H1 (cell line): Measurements from ENCODE around the gene WDR27. TPM values are rescaled to one million over a fixed set of nuclear protein-coding genes. Genes with fewer than 3 reads are reported as not detected.

ENCODE experiments used
- CTCF ChIA-PET: fragments of 300-600 bp; sonication (Branson Sonifier 250); formaldehyde crosslinking; loops from one replicate; lab custom pipeline; 2021; ENCODE audit not compliant: partially characterized antibody; lab: Charles Lee
- POLR2A ChIA-PET: fragments of 300-600 bp; sonication (Branson Sonifier 250); formaldehyde crosslinking; loops from one replicate; lab custom pipeline; 2021; ENCODE audit warnings: inconsistent platforms; ENCODE audit not compliant: partially characterized antibody; lab: Charles Lee
- DNase-seq, 2 experiments: peaks; one replicate each; pipeline versions ENCODE4 v3.0.0 to v3.0.0-alpha.2; 2010 to 2022; ENCODE audit warnings: low spot score in 2 of 2, low read depth in 1 of 2, mixed read lengths in 1 of 2
- FAIRE-seq: peaks from 2 replicates; lab custom pipeline; 2011; peaks lifted over from hg19 to GRCh38; lab: Jason Lieb, UNC
- H2AFZ ChIP-seq: 2 replicates; pipeline ENCODE4 v1.8.1; 2012; ENCODE audit warnings: low read length, inconsistent platforms
- H2AK5ac ChIP-seq: 2 replicates; pipeline ENCODE4 v1.6.1; 2013; ENCODE audit warnings: low read depth, low read length
- H2BK120ac ChIP-seq: replicated peaks from 2 replicates; pipeline ENCODE3; 2013; ENCODE audit warnings: low read depth, low read length, inconsistent platforms
- H2BK12ac ChIP-seq: 2 replicates; pipeline ENCODE4 v1.6.1; 2013; ENCODE audit warnings: low read depth, low read length
- H2BK15ac ChIP-seq: 2 replicates; pipeline ENCODE4 v1.6.1; 2013; ENCODE audit warnings: low read length
- H2BK20ac ChIP-seq: 2 replicates; pipeline ENCODE4 v1.6.1; 2013; ENCODE audit warnings: low read length
- H2BK5ac ChIP-seq: 2 replicates; pipeline ENCODE4 v1.6.1; 2013; ENCODE audit warnings: low read depth, low read length
- H3K14ac ChIP-seq: 2 replicates; pipeline ENCODE4 v1.6.1; 2013; ENCODE audit warnings: inconsistent platforms; ENCODE audit not compliant: insufficient read length
- H3K18ac ChIP-seq: 2 replicates; pipeline ENCODE4 v1.6.1; 2013; ENCODE audit warnings: low read length; ENCODE audit errors: extremely low read depth
- H3K23ac ChIP-seq: 2 replicates; pipeline ENCODE4 v1.6.1; 2013; ENCODE audit warnings: inconsistent platforms; ENCODE audit not compliant: insufficient read length
- H3K23me2 ChIP-seq: 2 replicates; pipeline ENCODE4 v1.6.1; 2013; ENCODE audit warnings: low read depth, low read length
- H3K27ac ChIP-seq: 2 replicates; pipeline ENCODE4 v1.6.1; 2011; ENCODE audit warnings: low read depth, low read length, inconsistent platforms
- H3K27me3 ChIP-seq, 4 experiments: replicated peaks in 1 of 4; 1 replicate in 1 of 4; 2 replicates in 3 of 4; pipeline versions ENCODE4 v1.6.1 to v1.8.1; 2011 to 2013; ENCODE audit warnings: low read length in 3 of 4, mild to moderate bottlenecking in 3 of 4, inconsistent platforms in 2 of 4, mixed read lengths in 2 of 4, moderate library complexity in 1 of 4; ENCODE audit not compliant: control insufficient read depth in 3 of 4, insufficient read depth in 3 of 4; ENCODE audit errors: extremely low read depth in 1 of 4
- H3K36me3 ChIP-seq, 4 experiments: 2 replicates each; pipeline versions ENCODE4 v1.6.1 to v1.8.1; 2011 to 2013; ENCODE audit warnings: mild to moderate bottlenecking in 4 of 4, low read length in 3 of 4, moderate library complexity in 2 of 4, control low read depth in 1 of 4, inconsistent platforms in 1 of 4; ENCODE audit not compliant: insufficient read depth in 4 of 4, control insufficient read depth in 2 of 4
- H3K4ac ChIP-seq: replicated peaks from 2 replicates; pipeline ENCODE3; 2013; ENCODE audit warnings: low read length, low read depth, mixed read lengths, inconsistent platforms; ENCODE audit not compliant: insufficient read length
- H3K4me1 ChIP-seq, 4 experiments: replicated peaks in 1 of 4; 1 replicate in 1 of 4; 2 replicates in 3 of 4; pipeline versions ENCODE4 v1.6.1 to v1.8.1; 2011 to 2013; ENCODE audit warnings: low read length in 3 of 4, inconsistent platforms in 2 of 4, mixed read lengths in 1 of 4; ENCODE audit not compliant: insufficient read depth in 4 of 4, control insufficient read depth in 3 of 4
- H3K4me2 ChIP-seq, 2 experiments: 2 replicates each; pipeline versions ENCODE4 v1.6.1 to v1.8.1; 2011 to 2013; ENCODE audit warnings: low read depth in 2 of 2, low read length in 2 of 2, control low read depth in 1 of 2, inconsistent platforms in 1 of 2, mild to moderate bottlenecking in 1 of 2; ENCODE audit not compliant: insufficient read depth in 1 of 2
- H3K4me3 ChIP-seq, 4 experiments: fragments of 200-600, 300-600 bp in 1 of 4; sonication (generic), shearing (Covaris generic), sonication (Bioruptor Twin) in 1 of 4; 2 replicates each; pipeline versions ENCODE4 v1.5.1 to v1.8.1; 2011 to 2016; ENCODE audit warnings: low read length in 4 of 4, low read depth in 3 of 4, control low read depth in 2 of 4, inconsistent platforms in 2 of 4, mild to moderate bottlenecking in 2 of 4, mixed read lengths in 1 of 4, moderate library complexity in 1 of 4; ENCODE audit not compliant: insufficient read depth in 2 of 4; ENCODE audit errors: extremely low read depth in 1 of 4
- H3K56ac ChIP-seq: replicated peaks from 2 replicates; pipeline ENCODE3; 2013; ENCODE audit warnings: low read depth, mild to moderate bottlenecking, mixed read lengths, low read length, inconsistent platforms; ENCODE audit not compliant: insufficient read length
- H3K79me1 ChIP-seq: 2 replicates; pipeline ENCODE4 v1.6.1; 2013; ENCODE audit warnings: low read depth, low read length, control low read depth
- H3K79me2 ChIP-seq, 2 experiments: 2 replicates each; pipeline versions ENCODE4 v1.6.1 to v1.8.1; 2012 to 2013; ENCODE audit warnings: low read length in 2 of 2, mild to moderate bottlenecking in 2 of 2, inconsistent platforms in 1 of 2; ENCODE audit not compliant: insufficient read depth in 2 of 2, control insufficient read depth in 1 of 2
- H3K9ac ChIP-seq, 4 experiments: replicated peaks in 1 of 4; 1 replicate in 1 of 4; 2 replicates in 3 of 4; pipeline versions ENCODE4 v1.6.1 to v1.8.1; 2011 to 2013; ENCODE audit warnings: low read depth in 3 of 4, low read length in 3 of 4, control low read depth in 2 of 4, mild to moderate bottlenecking in 2 of 4, moderate library complexity in 2 of 4, inconsistent platforms in 1 of 4; ENCODE audit errors: extremely low read depth in 1 of 4
- H3K9me3 ChIP-seq, 2 experiments: 2 replicates each; pipeline versions ENCODE4 v1.6.1 to v1.8.1; 2012 to 2013; ENCODE audit warnings: mild to moderate bottlenecking in 2 of 2, moderate library complexity in 2 of 2, control low read depth in 1 of 2, inconsistent platforms in 1 of 2, low read depth in 1 of 2, low read length in 1 of 2, mixed read lengths in 1 of 2; ENCODE audit not compliant: insufficient read depth in 2 of 2
- H4K20me1 ChIP-seq, 2 experiments: replicated peaks in 1 of 2; 2 replicates each; pipeline versions ENCODE3 to v1.8.1; 2011 to 2013; ENCODE audit warnings: inconsistent platforms in 2 of 2, low read length in 2 of 2, mild to moderate bottlenecking in 1 of 2; ENCODE audit not compliant: insufficient read depth in 2 of 2, control insufficient read depth in 1 of 2
- H4K5ac ChIP-seq: 2 replicates; pipeline ENCODE4 v1.6.1; 2013; ENCODE audit warnings: low read length, low read depth, mixed read lengths, inconsistent platforms; ENCODE audit not compliant: insufficient read length
- H4K8ac ChIP-seq: 2 replicates; pipeline ENCODE4 v1.8.0; 2013; ENCODE audit warnings: mild to moderate bottlenecking, moderate library complexity, low read length, inconsistent platforms; ENCODE audit not compliant: insufficient read depth; ENCODE audit errors: extremely low read depth
- H4K91ac ChIP-seq: replicated peaks from 2 replicates; pipeline ENCODE3; 2013; ENCODE audit warnings: low read length, mixed read lengths, inconsistent platforms; ENCODE audit not compliant: insufficient read length
- CBX5 ChIP-seq: fragments of 300-800, 300-1000 bp; sonication (generic); IDR thresholded peaks from 2 replicates; pipeline ENCODE4 v1.7.1; 2016; ENCODE audit warnings: antibody characterized with exemption, low read length, low read depth
- TBP ChIP-seq: IDR thresholded peaks from 2 replicates; pipeline ENCODE4 v1.6.1; 2011; ENCODE audit warnings: low read depth, low read length, improper control_type of control experiment
- USF2 ChIP-seq: IDR thresholded peaks from 2 replicates; pipeline ENCODE4 v1.6.1; 2011; ENCODE audit warnings: low read length, improper control_type of control experiment
- WGBS, 2 experiments: shearing (Covaris generic) in 1 of 2; methylation state at CpG; one replicate each; pipeline versions ENCODE4 v1.1.6 to v1.1.7; 2013 to 2015; ENCODE audit warnings: low lambda C conversion rate in 2 of 2, mixed read lengths in 2 of 2, inconsistent platforms in 1 of 2, low coverage in 1 of 2, missing lambda C conversion rate in 1 of 2; ENCODE audit not compliant: insufficient replicate concordance in 2 of 2, insufficient coverage in 1 of 2, insufficient read length in 1 of 2; ENCODE audit errors: extremely low coverage in 1 of 2, missing lambda C conversion rate in 1 of 2; 5-methylcytosine and 5-hydroxymethylcytosine counted together
- polyA plus RNA-seq, 7 experiments: library from polyadenylated mRNA; depleted of rRNA in 3 of 7; stranded (reverse) in 5 of 7; unstranded in 2 of 7; fragments of >200 nt in 5 of 7; fragments of 200-250 nt in 2 of 7; gene quantifications; 1 replicate in 5 of 7; 2 replicates in 1 of 7; 4 replicates in 1 of 7; pipeline versions ENCODE4 v1.2.1 to v1.2.3, GENCODE V29; 2011 to 2013; ENCODE audit warnings: missing spikeins in 2 of 7, mixed read lengths in 2 of 7
- total RNA-seq: library from RNA; stranded (reverse); fragmentation: NEBNext Ultra II Directional; extraction: Animal tissue kit (Norgen Biotek cat#: 25700); gene quantifications from 2 replicates; pipeline ENCODE4 v1.2.1, GENCODE V29; 2021

The WDR27 gene
- total and polyA plus RNA-seq, 2 of the 8 experiments (the other 6 are each of a cell fraction or from before 2014, with no cell fraction given): 53.6 to 68.6 TPM

- Histone ChIP-seq H3K27ac (no peak overlapping the region), H2BK20ac (no peak overlapping the region), H3K4ac (no peak overlapping the region), H2BK120ac (no peak overlapping the region), H3K4me3 (no peak overlapping the region), H4K5ac (no peak overlapping the region), H3K18ac (no peak overlapping the region), H3K4me2 (no peak overlapping the region), H2BK5ac (no peak overlapping the region), H3K14ac (no peak overlapping the region), H2BK15ac (no peak overlapping the region), H3K9me3 (peaks cover 15 to 17% of the 10 kb centered on the region in 2 experiments), H3K56ac (no peak overlapping the region), H3K4me1 (no peaks in the 10 kb centered on the region), H3K79me2 (no peaks in the 10 kb centered on the region), H3K9ac (no peak overlapping the region), H3K23me2 (no peaks in the 10 kb centered on the region), H4K91ac (no peak overlapping the region), H3K27me3 (no peaks in the 10 kb centered on the region), H3K79me1 (no peaks in the 10 kb centered on the region), H2BK12ac (no peak overlapping the region), H3K23ac (no peak overlapping the region), H4K8ac (no peak overlapping the region), H2AFZ (no peak overlapping the region), H2AK5ac (no peak overlapping the region), H3K36me3 (no peaks in the 10 kb centered on the region), H4K20me1 (no peaks in the 10 kb centered on the region)
- 93% methylated on average over 5 of the region's 5 CpGs; no CpG with 5 or more reads in 1 of the 2 experiments for WGBS, 2 experiments
- POLR2A ChIA-PET: no interaction called here
- TF ChIP-seq CBX5 (no peak), USF2 (no peak), TBP (no peak)
- CTCF ChIA-PET: interaction anchor here (1.2 kb wide), 1 partner anchor 14 kb away, joined by 3 read pairs; no protein-coding TSS in a partner anchor
- DNase-seq (no peak), FAIRE-seq (no peak)
Measured at GRCh38 chr6:169407325-169407724, 294.5 kb downstream of the WDR27 start.
